Mesodermal cell (in vitro differentiated cells): ENCODE data around the gene GALNT9.

Source experiments
- H3K27ac ChIP-seq: 2 replicates; pipeline ENCODE4 v1.7.0; 2013; ENCODE audit warnings: mild to moderate bottlenecking, low read depth, low read length, moderate library complexity; ENCODE audit not compliant: severe bottlenecking
- H3K36me3 ChIP-seq: 2 replicates; pipeline ENCODE4 v1.7.1; 2013; ENCODE audit warnings: mild to moderate bottlenecking, low read length, moderate library complexity; ENCODE audit not compliant: control insufficient read depth, insufficient read depth
- H3K4me1 ChIP-seq: one replicate; pipeline ENCODE4 v1.7.1; 2013; ENCODE audit warnings: mild to moderate bottlenecking, low read length; ENCODE audit not compliant: insufficient read depth, control insufficient read depth, poor library complexity, severe bottlenecking
- H3K4me3 ChIP-seq: 2 replicates; pipeline ENCODE4 v1.7.0; 2013; ENCODE audit warnings: low read length, control low read depth, mild to moderate bottlenecking; ENCODE audit not compliant: insufficient read depth, poor library complexity, severe bottlenecking; ENCODE audit errors: extremely low read depth
- H3K9me3 ChIP-seq: 2 replicates; pipeline ENCODE4 v1.7.1; 2013; ENCODE audit warnings: mild to moderate bottlenecking, low read length, moderate library complexity; ENCODE audit not compliant: control insufficient read depth
- WGBS, 2 experiments: methylation state at CpG; one replicate each; pipeline ENCODE4 v1.1.5; 2013; ENCODE audit warnings: missing lambda C conversion rate in 2 of 2; ENCODE audit not compliant: insufficient coverage in 2 of 2; 5-methylcytosine and 5-hydroxymethylcytosine counted together

The GALNT9 gene

GRCh38 chr12:132146772-132147422 is 182.5 kb downstream of the GALNT9 start:
- Histone ChIP-seq H3K4me3 (no peak overlapping the region), H3K27ac (no peak overlapping the region), H3K9me3 (no peaks in the 10 kb centered on the region), H3K4me1 (peaks cover 9% of the 10 kb centered on the region), H3K36me3 (peaks cover 29% of the 10 kb centered on the region)
- WGBS, 2 experiments, result 90 to 93% methylated on average over 19 of the region's 19 CpGs
